Measurements from ENCODE around the gene TCERG1.

GRCh38 chr5:146513462-146513861, 66.3 kb downstream of the TCERG1 start:
- no peak for TF ChIP-seq CTCF (conservative IDR thresholded peaks at IDR 0.05 in 1 of 2, IDR thresholded peaks at IDR 0.05 in 1 of 2; ENCODE audit: extremely low read depth in 1 of 2, insufficient read depth in 1 of 2, low read depth in 1 of 2, low read length in 2 of 2)
- TF ChIP-seq EZH2 (IDR thresholded peaks at IDR 0.05; ENCODE audit: borderline replicate concordance, low read length) = no peak
